Kidney (tissue), 14 donors: Measurements from ENCODE around the gene ASCC3. TPM values are rescaled to one million over a fixed set of nuclear protein-coding genes. Genes with fewer than 3 reads are reported as not detected.

Experiments
- DNase-seq, 5 donors: peaks; one replicate each; pipeline ENCODE4 v3.0.0-alpha.2; 2013 to 2020
- FAIRE-seq: peaks from 2 replicates; lab custom pipeline; 2012; peaks lifted over from hg19 to GRCh38; lab: Jason Lieb, UNC
- H3K27ac ChIP-seq, 2 donors: one replicate each; pipeline ENCODE4 v1.7.0; 2013; ENCODE audit warnings: low read depth in 2 of 2, low read length in 2 of 2, inconsistent platforms in 1 of 2
- H3K27me3 ChIP-seq: one replicate; pipeline ENCODE4 v1.7.1; 2013; ENCODE audit warnings: low read length, inconsistent platforms; ENCODE audit not compliant: control insufficient read depth, insufficient read depth
- H3K36me3 ChIP-seq, 3 donors: one replicate each; pipeline versions ENCODE4 v1.7.0 to v1.7.1; 2013; ENCODE audit warnings: low read length in 3 of 3, control low read depth in 1 of 3, inconsistent platforms in 1 of 3; ENCODE audit not compliant: insufficient read depth in 3 of 3, control insufficient read depth in 2 of 3
- H3K4me1 ChIP-seq, 3 donors: one replicate each; pipeline versions ENCODE4 v1.7.0 to v1.7.1; 2013; ENCODE audit warnings: low read length in 3 of 3, inconsistent platforms in 1 of 3, low read depth in 1 of 3; ENCODE audit not compliant: control insufficient read depth in 2 of 3, insufficient read depth in 2 of 3
- H3K4me3 ChIP-seq, 3 donors: one replicate each; pipeline versions ENCODE4 v1.7.0 to v1.8.1; 2013; ENCODE audit warnings: low read length in 3 of 3, control low read depth in 1 of 3, inconsistent platforms in 1 of 3
- H3K9ac ChIP-seq, 3 donors: one replicate each; pipeline versions ENCODE4 v1.7.0 to v1.7.1; 2013; ENCODE audit warnings: low read length in 3 of 3, control low read depth in 1 of 3, inconsistent platforms in 1 of 3
- H3K9me3 ChIP-seq, 3 donors: one replicate each; pipeline versions ENCODE4 v1.7.0 to v1.7.1; 2013; ENCODE audit warnings: low read length in 3 of 3, control low read depth in 1 of 3, inconsistent platforms in 1 of 3; ENCODE audit not compliant: control insufficient read depth in 2 of 3, insufficient read depth in 1 of 3
- CTCF ChIP-seq: IDR thresholded peaks from 3 replicates; pipeline ENCODE4 v1.5.1; 2012; ENCODE audit warnings: mild to moderate bottlenecking, moderate library complexity, borderline replicate concordance; ENCODE audit not compliant: insufficient read depth; ENCODE audit errors: extremely low read depth
- intact Hi-C: fragments of 100-400 bp; cut with DNase I; formaldehyde crosslinking; loops from one replicate; pipeline ENCODE4 v1.11.1; 2022
- polyA plus RNA-seq: library from polyadenylated mRNA; stranded (reverse); fragments of 350-450 nt; fragmentation: Illumina TruSeq; extraction: RNeasy Lipid Tissue Mini Kit (QIAGEN cat#74804); gene quantifications from one replicate; pipeline ENCODE4 v1.2.3, GENCODE V29; 2014; ENCODE audit warnings: low read depth, low replicate concordance; ENCODE audit not compliant: insufficient read depth
- total RNA-seq: library from RNA; stranded (reverse); fragmentation: NEBNext Ultra II Directional; extraction: Animal tissue kit (Norgen Biotek cat#: 25700); gene quantifications from one replicate; pipeline ENCODE4 v1.2.1, GENCODE V29; 2021
- donor health status: control.
- donor health status: control.
- donor health status: control.
- donor health status: control.
- donor health status: control.
- donor health status: DM: yes; HTN: yes; CAD: no.
- donor health status: Normal renal cell carcinoma (clear cell type).

Gene ASCC3
- total and polyA plus RNA-seq, 2 donors from 2014 or later = 7.7 to 31.7 TPM

- no peak overlapping the region for H3K9ac ChIP-seq
- no peak overlapping the region for H3K27ac ChIP-seq
- no peak for DNase-seq
- no peaks in the 10 kb centered on the region for H3K9me3 ChIP-seq
- TF ChIP-seq CTCF = no peak
- FAIRE-seq = no peak
- H3K27me3 ChIP-seq = no peaks in the 10 kb centered on the region
- intact Hi-C loops = no loop called here
- H3K4me1 ChIP-seq = no peaks in the 10 kb centered on the region
- no peaks in the 10 kb centered on the region for H3K36me3 ChIP-seq
- no peak overlapping the region for H3K4me3 ChIP-seq
Measured at GRCh38 chr6:100620085-100620840, 260.9 kb downstream of the ASCC3 start.

GRCh38 chr6:100618351-100618671, 262.8 kb downstream of the ASCC3 start:
- Histone ChIP-seq H3K27ac (no peak overlapping the region), H3K4me1 (no peaks in the 10 kb centered on the region), H3K9me3 (no peaks in the 10 kb centered on the region), H3K9ac (no peak overlapping the region), H3K27me3 (no peaks in the 10 kb centered on the region), H3K36me3 (no peaks in the 10 kb centered on the region), H3K4me3 (no peak overlapping the region)
- no peak for TF ChIP-seq CTCF
- FAIRE-seq (no peak), DNase-seq (no peak)
- intact Hi-C loops = no loop called here

- H3K27ac ChIP-seq = no peak overlapping the region
- no peaks in the 10 kb centered on the region for H3K36me3 ChIP-seq
- no peak for FAIRE-seq
- DNase-seq = no peak
- no peak overlapping the region for H3K9ac ChIP-seq
- no peaks in the 10 kb centered on the region for H3K4me1 ChIP-seq
- H3K9me3 ChIP-seq = no peaks in the 10 kb centered on the region
- H3K4me3 ChIP-seq = no peak overlapping the region
- no peaks in the 10 kb centered on the region for H3K27me3 ChIP-seq
- TF ChIP-seq CTCF = no peak
- intact Hi-C loops = no loop called here
Measured at GRCh38 chr6:100617633-100618350, 263.3 kb downstream of the ASCC3 start.
